NB4 (cell line): Measurements from ENCODE around the gene CHCHD3.

ENCODE experiments used
- MYC ChIP-seq: IDR thresholded peaks from 2 replicates; pipeline ENCODE4 v1.6.1; 2011; ENCODE audit warnings: low read depth, low read length
- POLR2A ChIP-seq: IDR thresholded peaks from 2 replicates; pipeline ENCODE4 v1.6.1; 2011; ENCODE audit warnings: mild to moderate bottlenecking; ENCODE audit not compliant: insufficient read length; ENCODE audit errors: extremely low read depth
- TF ChIP-seq, protein P1 (sequence below): IDR thresholded peaks from one replicate; pipeline ENCODE4 v1.5.1; 2012; ENCODE audit warnings: low read depth, low read length
- TF ChIP-seq, protein P2 (sequence below): IDR thresholded peaks from 2 replicates; pipeline ENCODE4 v1.6.1; 2011; ENCODE audit warnings: low read depth, low read length

DNA sequence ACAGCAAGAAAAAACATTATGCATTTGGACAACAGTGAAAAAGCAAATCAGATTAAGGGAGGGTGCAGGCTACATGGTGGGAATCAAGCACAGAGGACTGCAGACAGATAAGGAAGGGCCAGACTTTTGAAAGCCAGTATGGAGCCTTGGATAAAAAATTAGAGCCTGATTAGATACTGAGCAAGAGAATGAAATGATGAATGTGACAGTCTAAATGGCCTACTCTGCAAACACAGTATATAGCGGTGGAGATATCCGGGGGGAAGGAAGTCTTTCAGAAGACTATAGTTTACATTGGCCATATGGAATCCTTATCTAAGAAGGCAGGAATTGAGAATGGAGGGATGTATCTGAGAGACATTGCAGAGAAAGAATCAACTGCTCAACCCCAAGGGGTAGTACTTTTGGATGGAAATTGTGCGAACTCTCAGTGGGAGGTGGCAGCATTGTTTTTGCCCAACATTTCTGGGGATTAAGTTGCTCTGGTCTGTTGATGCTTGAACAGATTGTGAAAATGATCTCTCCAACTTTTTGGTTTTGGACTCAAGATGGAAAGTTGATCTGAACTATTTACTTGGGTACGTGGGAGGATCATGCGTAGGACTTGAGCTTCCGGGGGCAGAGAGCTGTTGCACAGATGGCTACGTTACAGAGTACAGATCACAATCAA, 39.4 kb upstream of the CHCHD3 start:
- TF ChIP-seq POLR2A (no peak), MYC (no peak)
- TF ChIP-seq, protein P1, sequence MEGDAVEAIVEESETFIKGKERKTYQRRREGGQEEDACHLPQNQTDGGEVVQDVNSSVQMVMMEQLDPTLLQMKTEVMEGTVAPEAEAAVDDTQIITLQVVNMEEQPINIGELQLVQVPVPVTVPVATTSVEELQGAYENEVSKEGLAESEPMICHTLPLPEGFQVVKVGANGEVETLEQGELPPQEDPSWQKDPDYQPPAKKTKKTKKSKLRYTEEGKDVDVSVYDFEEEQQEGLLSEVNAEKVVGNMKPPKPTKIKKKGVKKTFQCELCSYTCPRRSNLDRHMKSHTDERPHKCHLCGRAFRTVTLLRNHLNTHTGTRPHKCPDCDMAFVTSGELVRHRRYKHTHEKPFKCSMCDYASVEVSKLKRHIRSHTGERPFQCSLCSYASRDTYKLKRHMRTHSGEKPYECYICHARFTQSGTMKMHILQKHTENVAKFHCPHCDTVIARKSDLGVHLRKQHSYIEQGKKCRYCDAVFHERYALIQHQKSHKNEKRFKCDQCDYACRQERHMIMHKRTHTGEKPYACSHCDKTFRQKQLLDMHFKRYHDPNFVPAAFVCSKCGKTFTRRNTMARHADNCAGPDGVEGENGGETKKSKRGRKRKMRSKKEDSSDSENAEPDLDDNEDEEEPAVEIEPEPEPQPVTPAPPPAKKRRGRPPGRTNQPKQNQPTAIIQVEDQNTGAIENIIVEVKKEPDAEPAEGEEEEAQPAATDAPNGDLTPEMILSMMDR: no peak
- TF ChIP-seq, protein P2, sequence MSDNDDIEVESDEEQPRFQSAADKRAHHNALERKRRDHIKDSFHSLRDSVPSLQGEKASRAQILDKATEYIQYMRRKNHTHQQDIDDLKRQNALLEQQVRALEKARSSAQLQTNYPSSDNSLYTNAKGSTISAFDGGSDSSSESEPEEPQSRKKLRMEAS: no peak
